Measurements from ENCODE around the gene POLQ.
"Not testable (repeated sequence)": the region's sequence is repeated elsewhere in the genome, so short reads cannot be mapped to it uniquely, and the experiment has no call there.

POLQ gene

GRCh38 chr3:121545574-121546455 lies at the start of gene POLQ:
POLQ (minus strand) TSS chr3:121545988; CDS start chr3:121545877, 111 bp downstream.
- DNase-seq (ENCODE audit: low spot score), result peak; percentile 88

- DNase-seq (ENCODE audit: low spot score), result no peak
Observed at GRCh38 chr3:121594850-121595249, 49.1 kb upstream of the POLQ start.

GRCh38 chr3:121593806-121594205 lies 48.0 kb upstream of the POLQ start:
- not testable (repeated sequence) for DNase-seq (ENCODE audit: low spot score)

- no peak for DNase-seq (ENCODE audit: low spot score)
Observed at GRCh38 chr3:121592856-121593702, 47.3 kb upstream of the POLQ start, which contains the start of gene FBXO40. FBXO40 (plus strand) TSS chr3:121593379; CDS start chr3:121620576, 27,197 bp downstream.

- no peak for DNase-seq (ENCODE audit: low spot score)
Observed at GRCh38 chr3:121584418-121584817, 38.6 kb upstream of the POLQ start.

- no peak for DNase-seq (ENCODE audit: low spot score)
Observed at GRCh38 chr3:121581691-121582090, 35.9 kb upstream of the POLQ start.

GRCh38 chr3:121574449-121574848 lies 28.7 kb upstream of the POLQ start:
- no peak for DNase-seq (ENCODE audit: low spot score)

GRCh38 chr3:121567649-121568048 lies 21.9 kb upstream of the POLQ start, which contains the start of gene ARGFX:
ARGFX (plus strand) TSS chr3:121567949; CDS start chr3:121570714, 2,765 bp downstream.
- DNase-seq (ENCODE audit: low spot score), result no peak

- DNase-seq (ENCODE audit: low spot score), result no peak
Observed at GRCh38 chr3:121566773-121567172, 21.0 kb upstream of the POLQ start.

GRCh38 chr3:121562148-121562547 lies 16.4 kb upstream of the POLQ start:
- no peak for DNase-seq (ENCODE audit: low spot score)

- DNase-seq (ENCODE audit: low spot score), result no peak
Observed at GRCh38 chr3:121557426-121557934, 11.7 kb upstream of the POLQ start.

- no peak for DNase-seq (ENCODE audit: low spot score)
Observed at GRCh38 chr3:121552797-121553196, 7.0 kb upstream of the POLQ start.

- no peak for DNase-seq (ENCODE audit: low spot score)
Observed at GRCh38 chr3:121552379-121552778, 6.6 kb upstream of the POLQ start.

- DNase-seq (ENCODE audit: low spot score), result no peak
Observed at GRCh38 chr3:121545049-121545573, 677 bp downstream of the POLQ start.

GRCh38 chr3:121542924-121543323 lies 2.9 kb downstream of the POLQ start:
- no peak for DNase-seq (ENCODE audit: low spot score)

- DNase-seq (ENCODE audit: low spot score), result no peak
Observed at GRCh38 chr3:121531269-121531668, 14.5 kb downstream of the POLQ start.

GRCh38 chr3:121529308-121529707 lies 16.5 kb downstream of the POLQ start:
- DNase-seq (ENCODE audit: low spot score), result no peak

- no peak for DNase-seq (ENCODE audit: low spot score)
Observed at GRCh38 chr3:121520510-121520909, 25.3 kb downstream of the POLQ start.

GRCh38 chr3:121517953-121518655 lies 27.7 kb downstream of the POLQ start:
- no peak for DNase-seq (ENCODE audit: low spot score)

GRCh38 chr3:121515862-121516261 lies 29.9 kb downstream of the POLQ start:
- no peak for DNase-seq (ENCODE audit: low spot score)

GRCh38 chr3:121515313-121515712 lies 30.5 kb downstream of the POLQ start:
- no peak for DNase-seq (ENCODE audit: low spot score)

GRCh38 chr3:121514496-121514895 lies 31.3 kb downstream of the POLQ start:
- DNase-seq (ENCODE audit: low spot score), result no peak
